ENCODE data around the gene GTF2H3.

DNA sequence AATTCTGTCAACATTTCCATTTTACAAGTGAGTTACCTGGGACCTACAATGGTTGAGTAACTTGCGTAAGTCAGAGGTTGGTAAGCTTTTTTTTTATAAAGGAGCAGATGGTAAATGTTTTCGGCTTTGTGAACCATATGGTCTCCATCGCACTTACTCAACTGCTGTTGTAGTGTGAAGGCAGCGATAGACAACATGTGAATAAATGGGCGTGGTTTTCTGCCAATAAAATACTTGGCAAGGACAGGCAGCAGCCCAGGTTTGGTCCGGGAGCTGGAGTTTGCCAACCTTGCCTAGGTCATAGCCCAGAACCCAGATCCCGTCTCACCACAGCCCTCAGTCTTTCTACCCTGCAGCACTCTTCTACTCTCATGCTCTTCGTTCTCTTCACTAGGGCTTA, 25.4 kb upstream of the GTF2H3 start:
- no peak for TF ChIP-seq RAD21 (IDR thresholded peaks at IDR 0.05; ENCODE audit: low read depth)
- no peak for TF ChIP-seq EGR1 (IDR thresholded peaks at IDR 0.05)
- no peak for TF ChIP-seq NFIC (IDR thresholded peaks at IDR 0.05)
- no peak for TF ChIP-seq TAF1 (IDR thresholded peaks at IDR 0.05; ENCODE audit: low read depth)
- no peak for TF ChIP-seq YY1 (IDR thresholded peaks at IDR 0.05; ENCODE audit: low read depth)
- TF ChIP-seq CEBPB (IDR thresholded peaks at IDR 0.05): no peak
- TF ChIP-seq CREB1 (IDR thresholded peaks at IDR 0.05; ENCODE audit: low read depth): no peak
- TF ChIP-seq, protein P1, sequence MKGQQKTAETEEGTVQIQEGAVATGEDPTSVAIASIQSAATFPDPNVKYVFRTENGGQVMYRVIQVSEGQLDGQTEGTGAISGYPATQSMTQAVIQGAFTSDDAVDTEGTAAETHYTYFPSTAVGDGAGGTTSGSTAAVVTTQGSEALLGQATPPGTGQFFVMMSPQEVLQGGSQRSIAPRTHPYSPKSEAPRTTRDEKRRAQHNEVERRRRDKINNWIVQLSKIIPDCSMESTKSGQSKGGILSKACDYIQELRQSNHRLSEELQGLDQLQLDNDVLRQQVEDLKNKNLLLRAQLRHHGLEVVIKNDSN (IDR thresholded peaks at IDR 0.05): no peak
- no peak for TF ChIP-seq FOXM1 (IDR thresholded peaks at IDR 0.05; ENCODE audit: borderline replicate concordance, low read depth)
- TF ChIP-seq TCF12 (IDR thresholded peaks at IDR 0.05; ENCODE audit: low read depth): no peak
- TF ChIP-seq EP300 (IDR thresholded peaks at IDR 0.05; ENCODE audit: borderline replicate concordance): no peak
- TF ChIP-seq, protein P2, sequence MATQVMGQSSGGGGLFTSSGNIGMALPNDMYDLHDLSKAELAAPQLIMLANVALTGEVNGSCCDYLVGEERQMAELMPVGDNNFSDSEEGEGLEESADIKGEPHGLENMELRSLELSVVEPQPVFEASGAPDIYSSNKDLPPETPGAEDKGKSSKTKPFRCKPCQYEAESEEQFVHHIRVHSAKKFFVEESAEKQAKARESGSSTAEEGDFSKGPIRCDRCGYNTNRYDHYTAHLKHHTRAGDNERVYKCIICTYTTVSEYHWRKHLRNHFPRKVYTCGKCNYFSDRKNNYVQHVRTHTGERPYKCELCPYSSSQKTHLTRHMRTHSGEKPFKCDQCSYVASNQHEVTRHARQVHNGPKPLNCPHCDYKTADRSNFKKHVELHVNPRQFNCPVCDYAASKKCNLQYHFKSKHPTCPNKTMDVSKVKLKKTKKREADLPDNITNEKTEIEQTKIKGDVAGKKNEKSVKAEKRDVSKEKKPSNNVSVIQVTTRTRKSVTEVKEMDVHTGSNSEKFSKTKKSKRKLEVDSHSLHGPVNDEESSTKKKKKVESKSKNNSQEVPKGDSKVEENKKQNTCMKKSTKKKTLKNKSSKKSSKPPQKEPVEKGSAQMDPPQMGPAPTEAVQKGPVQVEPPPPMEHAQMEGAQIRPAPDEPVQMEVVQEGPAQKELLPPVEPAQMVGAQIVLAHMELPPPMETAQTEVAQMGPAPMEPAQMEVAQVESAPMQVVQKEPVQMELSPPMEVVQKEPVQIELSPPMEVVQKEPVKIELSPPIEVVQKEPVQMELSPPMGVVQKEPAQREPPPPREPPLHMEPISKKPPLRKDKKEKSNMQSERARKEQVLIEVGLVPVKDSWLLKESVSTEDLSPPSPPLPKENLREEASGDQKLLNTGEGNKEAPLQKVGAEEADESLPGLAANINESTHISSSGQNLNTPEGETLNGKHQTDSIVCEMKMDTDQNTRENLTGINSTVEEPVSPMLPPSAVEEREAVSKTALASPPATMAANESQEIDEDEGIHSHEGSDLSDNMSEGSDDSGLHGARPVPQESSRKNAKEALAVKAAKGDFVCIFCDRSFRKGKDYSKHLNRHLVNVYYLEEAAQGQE (IDR thresholded peaks at IDR 0.05; ENCODE audit: low read depth): no peak
- TF ChIP-seq, protein P3, sequence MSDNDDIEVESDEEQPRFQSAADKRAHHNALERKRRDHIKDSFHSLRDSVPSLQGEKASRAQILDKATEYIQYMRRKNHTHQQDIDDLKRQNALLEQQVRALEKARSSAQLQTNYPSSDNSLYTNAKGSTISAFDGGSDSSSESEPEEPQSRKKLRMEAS (IDR thresholded peaks at IDR 0.05): no peak
